ENCODE data around the gene ZNF620.

GRCh38 chr3:40546816-40547215 is 41.0 kb downstream of the ZNF620 start:
- TF ChIP-seq CTCF (IDR thresholded peaks at IDR 0.05) (no peak), POLR2A (IDR thresholded peaks at IDR 0.05) (no peak)

Data from body of pancreas (tissue), 4 donors.